GM12878 (cell line): ENCODE measurements around the gene IER5. TPM values are rescaled to one million over a fixed set of nuclear protein-coding genes. Genes with fewer than 3 reads are reported as not detected.

Experiments used
- BCL3 ChIP-seq: IDR thresholded peaks from 2 replicates; pipeline ENCODE4 v1.6.1; 2011; ENCODE audit warnings: borderline replicate concordance, low read depth, mild to moderate bottlenecking, moderate library complexity, low read length; ENCODE audit not compliant: insufficient read depth, poor library complexity, severe bottlenecking
- CBFB ChIP-seq: IDR thresholded peaks from 2 replicates; pipeline ENCODE4 v1.6.1; 2016; ENCODE audit warnings: antibody characterized with exemption, low read depth
- E2F4 ChIP-seq: IDR thresholded peaks from 2 replicates; pipeline ENCODE4 v1.6.1; 2012; ENCODE audit warnings: low read depth, low read length, improper control_type of control experiment
- ETV6 ChIP-seq, 2 experiments: fragments of 450-650 bp in 1 of 2; IDR thresholded peaks in 1 of 2; conservative IDR thresholded peaks in 1 of 2; 2 replicates each; pipeline ENCODE4 v1.6.1; 2014; ENCODE audit warnings: antibody characterized with exemption in 1 of 2, borderline replicate concordance in 1 of 2, low read depth in 1 of 2, mild to moderate bottlenecking in 1 of 2, moderate library complexity in 1 of 2
- JUND ChIP-seq: IDR thresholded peaks from 2 replicates; pipeline ENCODE4 v1.6.1; 2012; ENCODE audit warnings: low read depth, mild to moderate bottlenecking, low read length, improper control_type of control experiment, moderate library complexity
- LARP7 ChIP-seq: fragments of 450-650 bp; IDR thresholded peaks from 2 replicates; pipeline ENCODE4 v1.6.1; 2017; ENCODE audit warnings: mild to moderate bottlenecking
- MEF2A ChIP-seq: IDR thresholded peaks from 2 replicates; pipeline ENCODE4 v1.6.1; 2011; ENCODE audit warnings: low read depth, mild to moderate bottlenecking, low read length, moderate library complexity; ENCODE audit not compliant: insufficient read depth
- NFIC ChIP-seq: IDR thresholded peaks from 2 replicates; pipeline ENCODE4 v1.6.1; 2012; ENCODE audit warnings: low read depth, mild to moderate bottlenecking, inconsistent platforms, low read length, moderate library complexity
- NFXL1 ChIP-seq: fragments of 450-650 bp; IDR thresholded peaks from 2 replicates; pipeline ENCODE4 v1.6.1; 2017; ENCODE audit warnings: antibody characterized with exemption, mild to moderate bottlenecking, borderline replicate concordance
- NR2C1 ChIP-seq: fragments of 450-650 bp; IDR thresholded peaks from 2 replicates; pipeline ENCODE4 v1.6.1; 2017; ENCODE audit warnings: antibody characterized with exemption, mild to moderate bottlenecking, moderate library complexity
- POLR2AphosphoS5 ChIP-seq: IDR thresholded peaks from 2 replicates; pipeline ENCODE4 v1.6.1; 2011; ENCODE audit warnings: mild to moderate bottlenecking, low read length, inconsistent platforms
- PRDM15 ChIP-seq: fragments of 450-650 bp; formaldehyde crosslinking; IDR thresholded peaks from 2 replicates; pipeline ENCODE4 v1.4.0; 2020; ENCODE audit warnings: mild to moderate bottlenecking, moderate library complexity
- RELB ChIP-seq: fragments of 450-650 bp; IDR thresholded peaks from 2 replicates; pipeline ENCODE4 v1.6.1; 2017; ENCODE audit warnings: low read depth, mild to moderate bottlenecking, moderate library complexity
- SIN3A ChIP-seq: IDR thresholded peaks from 2 replicates; pipeline ENCODE4 v1.6.1; 2012; ENCODE audit warnings: low read depth, low read length, improper control_type of control experiment
- SIX5 ChIP-seq: IDR thresholded peaks from 2 replicates; pipeline ENCODE4 v1.6.1; 2011; ENCODE audit warnings: mild to moderate bottlenecking, low read depth, low read length, moderate library complexity; ENCODE audit not compliant: severe bottlenecking
- SMAD5 ChIP-seq: IDR thresholded peaks from 2 replicates; pipeline ENCODE4 v1.6.1; 2016; ENCODE audit warnings: antibody characterized with exemption, low read depth
- SP1 ChIP-seq: IDR thresholded peaks from one replicate; pipeline ENCODE4 v1.6.1; 2011; ENCODE audit warnings: low read depth, low read length
- SPI1 ChIP-seq: IDR thresholded peaks from 2 replicates; pipeline ENCODE4 v1.6.1; 2011; ENCODE audit warnings: low read depth, mild to moderate bottlenecking, low read length, moderate library complexity, borderline replicate concordance; ENCODE audit not compliant: insufficient read depth
- SREBF2 ChIP-seq: IDR thresholded peaks from 2 replicates; pipeline ENCODE4 v1.6.1; 2012; ENCODE audit warnings: mild to moderate bottlenecking, low read length
- SUPT20H ChIP-seq: IDR thresholded peaks from 2 replicates; pipeline ENCODE4 v1.6.1; 2011; ENCODE audit warnings: low read depth, mild to moderate bottlenecking, low read length, moderate library complexity, borderline replicate concordance; ENCODE audit not compliant: control insufficient read depth
- TAF1 ChIP-seq: IDR thresholded peaks from 2 replicates; pipeline ENCODE4 v1.6.1; 2011; ENCODE audit warnings: mild to moderate bottlenecking, low read depth, low read length, borderline replicate concordance
- ZBED1 ChIP-seq: IDR thresholded peaks from 2 replicates; pipeline ENCODE4 v1.6.1; 2016; ENCODE audit warnings: borderline replicate concordance
- polyA plus RNA-seq, 11 experiments: library from polyadenylated mRNA; depleted of rRNA in 4 of 11; unstranded in 6 of 11; stranded (reverse) in 5 of 11; fragments of >200 nt; fragmentation: Nextera tagmentation in 4 of 11; fragmentation: Illumina TruSeq in 1 of 11; extraction: Ambion mirVana in 4 of 11; extraction: Trizol in 1 of 11; gene quantifications; 1 replicate in 1 of 11; 2 replicates in 10 of 11; pipeline versions ENCODE4 v1.2.1 to v1.2.3, GENCODE V29; 2011 to 2016; ENCODE audit warnings: inconsistent platforms in 2 of 11, missing spikeins in 2 of 11, low read depth in 1 of 11
- total RNA-seq, 4 experiments: library from RNA; depleted of rRNA in 3 of 4; stranded (reverse); fragments of >200 nt in 3 of 4; fragmentation: Illumina TruSeq in 1 of 4; extraction: Trizol in 1 of 4; gene quantifications; 2 replicates each; pipeline versions ENCODE4 v1.2.1 to v1.2.3, GENCODE V29; 2013 to 2021

The IER5 gene
- total and polyA plus RNA-seq, 10 of the 15 experiments (the other 5 are each of a cell fraction or from before 2014, with no cell fraction given): 4.3 to 75.2 (median 30.5) TPM

GRCh38 chr1:181099152-181100014 is 10.9 kb downstream of the IER5 start (continued):
- no peak for TF ChIP-seq NFXL1
- TF ChIP-seq NR2C1: no peak
- TF ChIP-seq E2F4: no peak
- no peak for TF ChIP-seq SIX5
- TF ChIP-seq ZBED1: peak; percentile 97; the same call in 1 of the 2 replicates
- TF ChIP-seq CBFB: peak; percentile 84
- no peak for TF ChIP-seq PRDM15 (CRISPR knock-in tag)
- peak in 1 of 2 experiments; percentile 99; a peak in 2 of 4 replicates for TF ChIP-seq ETV6 (conservative IDR thresholded peaks at IDR 0.05 in 1 of 2, IDR thresholded peaks at IDR 0.05 in 1 of 2; ENCODE audit: borderline replicate concordance in 1 of 2, low read depth in 1 of 2)
- TF ChIP-seq TAF1: no peak; the same call in 1 of the 2 replicates
- no peak for TF ChIP-seq SMAD5
- peak; percentile 95 for TF ChIP-seq BCL3
- TF ChIP-seq SREBF2: no peak
- TF ChIP-seq JUND: peak; percentile 88
- peak; percentile 98 for TF ChIP-seq NFIC
- peak; percentile 51 for TF ChIP-seq SP1
- TF ChIP-seq RELB: peak; percentile 75; the same call in 1 of the 2 replicates
- TF ChIP-seq POLR2AphosphoS5: peak; percentile 46; the same call in 1 of the 2 replicates
- no peak for TF ChIP-seq LARP7
- TF ChIP-seq SPI1: peak; percentile 23; the same call in 1 of the 2 replicates
- TF ChIP-seq SIN3A: no peak
- no peak for TF ChIP-seq SUPT20H
- peak; percentile 86 for TF ChIP-seq MEF2A
